ENCODE measurements around the gene C2orf42.
"Not testable (repeated sequence)": the region's sequence is repeated elsewhere in the genome, so short reads cannot be mapped to it uniquely, and the experiment has no call there.

The C2orf42 gene

DNA sequence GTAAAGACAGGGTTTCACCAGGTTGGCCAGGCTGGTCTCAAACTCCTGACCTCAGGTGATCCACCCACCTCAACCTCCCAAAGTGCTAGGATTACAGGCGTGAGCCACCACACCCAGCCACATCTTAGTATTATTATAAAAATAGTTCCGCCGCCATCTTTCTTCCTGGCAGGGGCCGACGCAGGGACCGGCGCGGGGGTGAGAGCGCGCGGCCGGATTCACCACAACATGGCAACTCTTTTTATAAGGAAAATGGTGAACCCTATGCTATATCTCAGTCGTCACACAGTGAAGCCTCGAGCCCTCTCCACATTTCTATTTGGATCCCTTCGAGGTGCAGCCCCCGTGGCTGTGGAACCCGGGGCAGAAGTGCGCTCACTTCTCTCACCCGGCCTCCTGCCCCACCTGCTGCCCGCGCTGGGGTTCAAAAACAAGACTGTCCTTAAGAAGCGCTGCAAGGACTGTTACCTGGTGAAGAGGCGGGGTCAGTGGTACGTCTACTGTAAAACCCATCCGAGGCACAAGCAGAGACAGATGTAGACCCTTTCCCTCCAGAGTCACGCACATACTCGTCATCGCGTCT lies 88.4 kb downstream of the C2orf42 start:
- not testable (repeated sequence) for DNase-seq

GRCh38 chr2:70101686-70102085 lies 89.1 kb downstream of the C2orf42 start:
- DNase-seq = not testable (repeated sequence)

DNA sequence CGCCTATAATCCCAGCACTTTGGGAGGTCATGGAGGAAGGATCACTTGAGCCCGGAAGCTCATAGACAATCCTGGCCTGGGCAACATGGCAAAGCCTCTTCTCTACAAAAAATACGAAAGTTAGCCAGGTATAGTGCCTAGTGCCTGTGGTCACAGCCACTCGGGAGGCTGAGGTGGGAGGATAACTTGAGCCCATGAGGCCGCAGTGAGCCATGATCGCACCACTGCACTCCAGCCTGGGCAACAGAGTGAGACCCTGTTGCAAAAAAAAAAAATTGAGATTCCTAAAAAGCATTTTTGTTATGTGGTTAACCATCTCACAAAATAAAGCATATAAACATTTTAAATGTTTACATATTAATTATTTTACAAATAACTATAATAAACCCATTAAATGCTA lies 89.6 kb downstream of the C2orf42 start:
- DNase-seq = no peak

Measured in fibroblast of skin of scalp (primary cell).